ENCODE results near the gene SPATA20. TPM values are rescaled to one million over a fixed set of nuclear protein-coding genes. Genes with fewer than 3 reads are reported as not detected.

Gene SPATA20
- total RNA-seq: 27.7 TPM

GRCh38 chr17:50547035-50547735 lies at the start of gene SPATA20:
Gene SPATA20 (plus strand): TSS chr17:50547174. CDS start chr17:50547209, 35 bp downstream.
- H3K27me3 ChIP-seq (ENCODE audit: control insufficient read depth in 3 of 3, insufficient read depth in 3 of 3, low read length in 3 of 3): no peaks in the 10 kb centered on the region
- peak within 1 kb of the TSS; percentile 66 to 87 (median 84) for H3K4me3 ChIP-seq (ENCODE audit: low read length in 3 of 3)
- H3K9ac ChIP-seq (ENCODE audit: low read depth in 1 of 3, low read length in 3 of 3): peak within 1 kb of the TSS; percentile 75 to 94 (median 80)
- H3K27ac ChIP-seq (ENCODE audit: low read depth, low read length): peak within 1 kb of the TSS; percentile 55
- peaks cover 12 to 26% (median 23%) of the 10 kb centered on the region in 3 donors for H3K36me3 ChIP-seq (ENCODE audit: control insufficient read depth in 3 of 3, insufficient read depth in 3 of 3, low read length in 3 of 3)
- peaks cover 19 to 33% (median 32%) of the 10 kb centered on the region in 3 donors for H3K4me1 ChIP-seq (ENCODE audit: control insufficient read depth in 3 of 3, insufficient read depth in 3 of 3, low read length in 3 of 3)
- no peaks in the 10 kb centered on the region for H3K9me3 ChIP-seq (ENCODE audit: control insufficient read depth in 3 of 3, low read length in 3 of 3)

GRCh38 chr17:50498021-50498874 lies 48.7 kb upstream of the SPATA20 start:
- H3K27me3 ChIP-seq (ENCODE audit: control insufficient read depth in 3 of 3, insufficient read depth in 3 of 3, low read length in 3 of 3): no peaks in the 10 kb centered on the region
- H3K9me3 ChIP-seq (ENCODE audit: control insufficient read depth in 3 of 3, low read length in 3 of 3): no peaks in the 10 kb centered on the region
- no peak overlapping the region for H3K4me3 ChIP-seq (ENCODE audit: low read length in 3 of 3)
- no peak overlapping the region for H3K9ac ChIP-seq (ENCODE audit: low read depth in 1 of 3, low read length in 3 of 3)
- H3K4me1 ChIP-seq (ENCODE audit: control insufficient read depth in 3 of 3, insufficient read depth in 3 of 3, low read length in 3 of 3): no peaks in the 10 kb centered on the region
- H3K36me3 ChIP-seq (ENCODE audit: control insufficient read depth in 3 of 3, insufficient read depth in 3 of 3, low read length in 3 of 3): no peaks in the 10 kb centered on the region
- no peak overlapping the region for H3K27ac ChIP-seq (ENCODE audit: low read depth, low read length)

- Histone ChIP-seq H3K4me3 (ENCODE audit: low read length in 3 of 3) (no peak overlapping the region), H3K27me3 (ENCODE audit: control insufficient read depth in 3 of 3, insufficient read depth in 3 of 3, low read length in 3 of 3) (no peaks in the 10 kb centered on the region), H3K27ac (ENCODE audit: low read depth, low read length) (no peak overlapping the region), H3K9me3 (ENCODE audit: control insufficient read depth in 3 of 3, low read length in 3 of 3) (no peaks in the 10 kb centered on the region), H3K9ac (ENCODE audit: low read depth in 1 of 3, low read length in 3 of 3) (no peak overlapping the region), H3K36me3 (ENCODE audit: control insufficient read depth in 3 of 3, insufficient read depth in 3 of 3, low read length in 3 of 3) (no peaks in the 10 kb centered on the region), H3K4me1 (ENCODE audit: control insufficient read depth in 3 of 3, insufficient read depth in 3 of 3, low read length in 3 of 3) (no peaks in the 10 kb centered on the region)
These were observed 47.7 kb upstream of the SPATA20 start for GRCh38 chr17:50499270-50499669.

GRCh38 chr17:50499721-50500120 lies 47.3 kb upstream of the SPATA20 start:
- no peaks in the 10 kb centered on the region for H3K4me1 ChIP-seq (ENCODE audit: control insufficient read depth in 3 of 3, insufficient read depth in 3 of 3, low read length in 3 of 3)
- no peak overlapping the region for H3K4me3 ChIP-seq (ENCODE audit: low read length in 3 of 3)
- H3K9ac ChIP-seq (ENCODE audit: low read depth in 1 of 3, low read length in 3 of 3): no peak overlapping the region
- no peaks in the 10 kb centered on the region for H3K9me3 ChIP-seq (ENCODE audit: control insufficient read depth in 3 of 3, low read length in 3 of 3)
- H3K27ac ChIP-seq (ENCODE audit: low read depth, low read length): no peak overlapping the region
- H3K27me3 ChIP-seq (ENCODE audit: control insufficient read depth in 3 of 3, insufficient read depth in 3 of 3, low read length in 3 of 3): no peaks in the 10 kb centered on the region
- H3K36me3 ChIP-seq (ENCODE audit: control insufficient read depth in 3 of 3, insufficient read depth in 3 of 3, low read length in 3 of 3): no peaks in the 10 kb centered on the region

GRCh38 chr17:50501054-50501453 lies 45.9 kb upstream of the SPATA20 start:
- Histone ChIP-seq H3K27me3 (ENCODE audit: control insufficient read depth in 3 of 3, insufficient read depth in 3 of 3, low read length in 3 of 3) (no peaks in the 10 kb centered on the region), H3K4me1 (ENCODE audit: control insufficient read depth in 3 of 3, insufficient read depth in 3 of 3, low read length in 3 of 3) (no peaks in the 10 kb centered on the region), H3K9me3 (ENCODE audit: control insufficient read depth in 3 of 3, low read length in 3 of 3) (no peaks in the 10 kb centered on the region), H3K9ac (ENCODE audit: low read depth in 1 of 3, low read length in 3 of 3) (no peak overlapping the region), H3K4me3 (ENCODE audit: low read length in 3 of 3) (no peak overlapping the region), H3K27ac (ENCODE audit: low read depth, low read length) (no peak overlapping the region), H3K36me3 (ENCODE audit: control insufficient read depth in 3 of 3, insufficient read depth in 3 of 3, low read length in 3 of 3) (no peaks in the 10 kb centered on the region)

GRCh38 chr17:50502301-50502990 lies 44.5 kb upstream of the SPATA20 start:
- H3K9ac ChIP-seq (ENCODE audit: low read depth in 1 of 3, low read length in 3 of 3): no peak overlapping the region
- H3K27ac ChIP-seq (ENCODE audit: low read depth, low read length): no peak overlapping the region
- H3K36me3 ChIP-seq (ENCODE audit: control insufficient read depth in 3 of 3, insufficient read depth in 3 of 3, low read length in 3 of 3): no peaks in the 10 kb centered on the region
- H3K27me3 ChIP-seq (ENCODE audit: control insufficient read depth in 3 of 3, insufficient read depth in 3 of 3, low read length in 3 of 3): no peaks in the 10 kb centered on the region
- H3K4me3 ChIP-seq (ENCODE audit: low read length in 3 of 3): no peak overlapping the region
- H3K4me1 ChIP-seq (ENCODE audit: control insufficient read depth in 3 of 3, insufficient read depth in 3 of 3, low read length in 3 of 3): no peaks in the 10 kb centered on the region
- H3K9me3 ChIP-seq (ENCODE audit: control insufficient read depth in 3 of 3, low read length in 3 of 3): no peaks in the 10 kb centered on the region

- no peak overlapping the region for H3K9ac ChIP-seq (ENCODE audit: low read depth in 1 of 3, low read length in 3 of 3)
- H3K36me3 ChIP-seq (ENCODE audit: control insufficient read depth in 3 of 3, insufficient read depth in 3 of 3, low read length in 3 of 3): no peaks in the 10 kb centered on the region
- no peaks in the 10 kb centered on the region for H3K27me3 ChIP-seq (ENCODE audit: control insufficient read depth in 3 of 3, insufficient read depth in 3 of 3, low read length in 3 of 3)
- H3K4me1 ChIP-seq (ENCODE audit: control insufficient read depth in 3 of 3, insufficient read depth in 3 of 3, low read length in 3 of 3): peaks cover 4 to 13% (median 7%) of the 10 kb centered on the region in 3 donors
- H3K27ac ChIP-seq (ENCODE audit: low read depth, low read length): no peak overlapping the region
- H3K9me3 ChIP-seq (ENCODE audit: control insufficient read depth in 3 of 3, low read length in 3 of 3): no peaks in the 10 kb centered on the region
- no peak overlapping the region for H3K4me3 ChIP-seq (ENCODE audit: low read length in 3 of 3)
These were observed 41.3 kb upstream of the SPATA20 start for GRCh38 chr17:50505591-50506130.

GRCh38 chr17:50506298-50506697 lies 40.7 kb upstream of the SPATA20 start:
- Histone ChIP-seq H3K36me3 (ENCODE audit: control insufficient read depth in 3 of 3, insufficient read depth in 3 of 3, low read length in 3 of 3) (no peaks in the 10 kb centered on the region), H3K9me3 (ENCODE audit: control insufficient read depth in 3 of 3, low read length in 3 of 3) (no peaks in the 10 kb centered on the region), H3K4me1 (ENCODE audit: control insufficient read depth in 3 of 3, insufficient read depth in 3 of 3, low read length in 3 of 3) (peaks cover 4 to 13% (median 7%) of the 10 kb centered on the region in 3 donors), H3K4me3 (ENCODE audit: low read length in 3 of 3) (no peak overlapping the region), H3K27ac (ENCODE audit: low read depth, low read length) (no peak overlapping the region), H3K9ac (ENCODE audit: low read depth in 1 of 3, low read length in 3 of 3) (no peak overlapping the region), H3K27me3 (ENCODE audit: control insufficient read depth in 3 of 3, insufficient read depth in 3 of 3, low read length in 3 of 3) (no peaks in the 10 kb centered on the region)

GRCh38 chr17:50507871-50508572 lies 39.0 kb upstream of the SPATA20 start, which contains the start of gene MYCBPAP:
Gene MYCBPAP (plus strand): TSS chr17:50508439. CDS start chr17:50508675, 236 bp downstream.
- Histone ChIP-seq H3K9me3 (ENCODE audit: control insufficient read depth in 3 of 3, low read length in 3 of 3) (no peaks in the 10 kb centered on the region), H3K4me3 (ENCODE audit: low read length in 3 of 3) (peak within 1 kb of the TSS; percentile 65 to 67 (median 66)), H3K9ac (ENCODE audit: low read depth in 1 of 3, low read length in 3 of 3) (peak within 1 kb of the TSS; percentile 65 to 73 (median 69)), H3K4me1 (ENCODE audit: control insufficient read depth in 3 of 3, insufficient read depth in 3 of 3, low read length in 3 of 3) (peaks cover 4 to 13% (median 7%) of the 10 kb centered on the region in 3 donors), H3K36me3 (ENCODE audit: control insufficient read depth in 3 of 3, insufficient read depth in 3 of 3, low read length in 3 of 3) (no peaks in the 10 kb centered on the region), H3K27ac (ENCODE audit: low read depth, low read length) (peak within 1 kb of the TSS; percentile 48), H3K27me3 (ENCODE audit: control insufficient read depth in 3 of 3, insufficient read depth in 3 of 3, low read length in 3 of 3) (no peaks in the 10 kb centered on the region)
